Stomach (tissue), 4 donors: ENCODE data around the gene FGF6.

Experiments used
- POLR2A ChIP-seq, 4 donors: fragments of 450-650 bp; IDR thresholded peaks; one replicate each; pipeline ENCODE4 v1.6.1; 2016; ENCODE audit warnings: antibody characterized with exemption in 4 of 4, control low read depth in 2 of 4, mild to moderate bottlenecking in 1 of 4, moderate library complexity in 1 of 4
- POLR2AphosphoS5 ChIP-seq, 3 donors: sonication (generic); formaldehyde crosslinking; IDR thresholded peaks; one replicate each; pipeline ENCODE4 v1.6.1; 2016; ENCODE audit warnings: antibody characterized with exemption in 3 of 3

DNA sequence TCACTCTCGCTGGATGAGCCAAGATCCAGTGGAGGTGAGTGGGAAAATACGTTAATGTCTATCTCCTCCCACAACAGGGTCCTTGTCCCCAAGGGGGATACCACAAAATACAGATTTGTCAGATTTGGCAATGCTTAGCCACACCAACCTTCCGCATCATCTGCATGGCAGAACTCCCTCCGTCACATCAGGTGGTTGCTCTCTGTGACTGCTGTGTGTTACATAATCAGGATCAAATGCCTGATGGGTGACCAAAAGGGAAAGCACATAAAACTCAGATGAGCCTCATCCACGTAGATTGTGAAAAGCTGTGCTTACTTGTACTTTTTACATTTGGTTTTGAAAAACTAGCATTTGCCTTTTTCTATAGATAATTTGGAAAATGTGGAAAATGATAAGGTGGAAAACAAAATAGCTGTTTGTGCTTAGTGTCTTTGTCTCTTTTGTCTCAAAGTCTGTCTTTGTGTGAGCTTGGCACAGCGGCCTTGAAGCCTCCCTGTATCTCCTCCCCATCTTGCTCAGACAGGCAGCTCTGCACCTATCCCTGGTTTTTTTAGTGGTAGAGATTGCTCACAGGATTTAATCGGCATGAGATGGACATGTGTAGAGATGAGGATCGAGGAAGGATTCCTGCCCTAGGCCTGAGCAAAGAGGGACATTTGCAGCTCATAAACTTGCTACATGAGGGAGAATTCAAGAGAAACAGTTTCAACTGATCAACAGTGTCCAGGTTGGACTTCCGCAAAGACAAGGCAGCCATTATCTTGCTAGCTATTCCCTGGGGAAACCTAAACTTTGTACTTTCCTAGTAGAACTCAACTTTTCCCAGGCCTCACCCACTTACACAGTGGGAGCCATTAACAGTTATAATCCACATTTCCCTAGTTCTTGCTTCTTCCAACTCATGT lies 3.6 kb upstream of the FGF6 start:
- TF ChIP-seq POLR2A (IDR thresholded peaks at IDR 0.05) (no peak), POLR2AphosphoS5 (IDR thresholded peaks at IDR 0.05) (no peak)
